Measurements from ENCODE around the gene KASH5. TPM values are rescaled to one million over a fixed set of nuclear protein-coding genes. Genes with fewer than 3 reads are reported as not detected.

The KASH5 gene
- total RNA-seq, 2 donors from 2014 or later, result not detected

- H3K27ac ChIP-seq, result no peak overlapping the region
- DNase-seq, result no peak
- H3K27me3 ChIP-seq, result peaks cover 80% of the 10 kb centered on the region
- H3K9ac ChIP-seq (ENCODE audit: low read depth in 2 of 2, low read length in 2 of 2), result no peak overlapping the region
- TF ChIP-seq CTCF (IDR thresholded peaks at IDR 0.05), result no peak
- peaks cover 4% of the 10 kb centered on the region for H3K4me1 ChIP-seq
- H3K36me3 ChIP-seq, result no peaks in the 10 kb centered on the region
- intact Hi-C loops (cut with DNase I), result no loop called here
- no peak overlapping the region for H3K4me3 ChIP-seq
- H3K9me3 ChIP-seq, result no peaks in the 10 kb centered on the region
Measured at GRCh38 chr19:49421878-49422202, 33.8 kb downstream of the KASH5 start.

GRCh38 chr19:49422407-49423070, 34.5 kb downstream of the KASH5 start:
- peak overlapping the region; percentile 25 for H3K4me3 ChIP-seq
- intact Hi-C loops (cut with DNase I), result no loop called here
- H3K9ac ChIP-seq (ENCODE audit: low read depth in 2 of 2, low read length in 2 of 2), result peak overlapping the region in 1 of 2 donors; percentile 55
- peaks cover 4% of the 10 kb centered on the region for H3K4me1 ChIP-seq
- no peak overlapping the region for H3K27ac ChIP-seq
- peak; percentile 34 for DNase-seq
- no peaks in the 10 kb centered on the region for H3K9me3 ChIP-seq
- H3K27me3 ChIP-seq, result peaks cover 82% of the 10 kb centered on the region
- TF ChIP-seq CTCF (IDR thresholded peaks at IDR 0.05), result no peak
- no peaks in the 10 kb centered on the region for H3K36me3 ChIP-seq

GRCh38 chr19:49423071-49423984, 35.3 kb downstream of the KASH5 start, which contains the start of gene PTH2:
Gene PTH2, minus strand, starts transcription at chr19:49423441. Its CDS starts 102 bp downstream, at chr19:49423339.
- H3K27me3 ChIP-seq, result peaks cover 90% of the 10 kb centered on the region
- no peaks in the 10 kb centered on the region for H3K9me3 ChIP-seq
- H3K4me3 ChIP-seq, result peak within 1 kb of the TSS; percentile 25
- no peaks in the 10 kb centered on the region for H3K36me3 ChIP-seq
- H3K27ac ChIP-seq, result no peak within 1 kb of the TSS
- peaks cover 8% of the 10 kb centered on the region for H3K4me1 ChIP-seq
- peak within 1 kb of the TSS in 1 of 2 donors; percentile 55 for H3K9ac ChIP-seq (ENCODE audit: low read depth in 2 of 2, low read length in 2 of 2)
- intact Hi-C loops (cut with DNase I), result no loop called here
- no peak for TF ChIP-seq CTCF (IDR thresholded peaks at IDR 0.05)
- DNase-seq, result no peak

GRCh38 chr19:49423985-49424303, 35.9 kb downstream of the KASH5 start:
- H3K27ac ChIP-seq, result no peak overlapping the region
- H3K4me1 ChIP-seq, result peaks cover 8% of the 10 kb centered on the region
- no peak overlapping the region for H3K4me3 ChIP-seq
- no peaks in the 10 kb centered on the region for H3K36me3 ChIP-seq
- no peaks in the 10 kb centered on the region for H3K9me3 ChIP-seq
- intact Hi-C loops (cut with DNase I), result no loop called here
- DNase-seq, result no peak
- H3K9ac ChIP-seq (ENCODE audit: low read depth in 2 of 2, low read length in 2 of 2), result no peak overlapping the region
- H3K27me3 ChIP-seq, result peaks cover 92% of the 10 kb centered on the region
- TF ChIP-seq CTCF (IDR thresholded peaks at IDR 0.05), result no peak

- no peaks in the 10 kb centered on the region for H3K9me3 ChIP-seq
- H3K4me1 ChIP-seq, result peaks cover 8% of the 10 kb centered on the region
- no peak within 1 kb of the TSS for H3K27ac ChIP-seq
- H3K36me3 ChIP-seq, result no peaks in the 10 kb centered on the region
- no peak within 1 kb of the TSS for H3K9ac ChIP-seq (ENCODE audit: low read depth in 2 of 2, low read length in 2 of 2)
- DNase-seq, result no peak
- no peak within 1 kb of the TSS for H3K4me3 ChIP-seq
- peaks cover 81% of the 10 kb centered on the region for H3K27me3 ChIP-seq
- intact Hi-C loops (cut with DNase I), result no loop called here
- no peak for TF ChIP-seq CTCF (IDR thresholded peaks at IDR 0.05)
Measured at GRCh38 chr19:49425178-49425577, 37.1 kb downstream of the KASH5 start, which contains the start of gene GFY. Gene GFY, plus strand, starts transcription at chr19:49425388. Its CDS starts 1,043 bp downstream, at chr19:49426431.

All from colonic mucosa (tissue), 4 donors.